NCI-H2107 (cell line): ENCODE results near the gene MPP3.
"Not testable (repeated sequence)": the region's sequence is repeated elsewhere in the genome, so short reads cannot be mapped to it uniquely, and the experiment has no call there.

Source experiments
- DNase-seq: peaks from one replicate; lab custom pipeline; 2025; lab: John Stamatoyannopoulos, UW

MPP3 gene, protein sequence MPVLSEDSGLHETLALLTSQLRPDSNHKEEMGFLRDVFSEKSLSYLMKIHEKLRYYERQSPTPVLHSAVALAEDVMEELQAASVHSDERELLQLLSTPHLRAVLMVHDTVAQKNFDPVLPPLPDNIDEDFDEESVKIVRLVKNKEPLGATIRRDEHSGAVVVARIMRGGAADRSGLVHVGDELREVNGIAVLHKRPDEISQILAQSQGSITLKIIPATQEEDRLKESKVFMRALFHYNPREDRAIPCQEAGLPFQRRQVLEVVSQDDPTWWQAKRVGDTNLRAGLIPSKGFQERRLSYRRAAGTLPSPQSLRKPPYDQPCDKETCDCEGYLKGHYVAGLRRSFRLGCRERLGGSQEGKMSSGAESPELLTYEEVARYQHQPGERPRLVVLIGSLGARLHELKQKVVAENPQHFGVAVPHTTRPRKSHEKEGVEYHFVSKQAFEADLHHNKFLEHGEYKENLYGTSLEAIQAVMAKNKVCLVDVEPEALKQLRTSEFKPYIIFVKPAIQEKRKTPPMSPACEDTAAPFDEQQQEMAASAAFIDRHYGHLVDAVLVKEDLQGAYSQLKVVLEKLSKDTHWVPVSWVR

GRCh38 chr17:43832976-43833829 lies at the start of gene MPP3:
MPP3 (minus strand) TSS chr17:43833146; CDS start chr17:43831906, 1,240 bp downstream.
- no peak for DNase-seq

GRCh38 chr17:43881758-43882505 lies 49.0 kb upstream of the MPP3 start:
- DNase-seq, result no peak

DNA sequence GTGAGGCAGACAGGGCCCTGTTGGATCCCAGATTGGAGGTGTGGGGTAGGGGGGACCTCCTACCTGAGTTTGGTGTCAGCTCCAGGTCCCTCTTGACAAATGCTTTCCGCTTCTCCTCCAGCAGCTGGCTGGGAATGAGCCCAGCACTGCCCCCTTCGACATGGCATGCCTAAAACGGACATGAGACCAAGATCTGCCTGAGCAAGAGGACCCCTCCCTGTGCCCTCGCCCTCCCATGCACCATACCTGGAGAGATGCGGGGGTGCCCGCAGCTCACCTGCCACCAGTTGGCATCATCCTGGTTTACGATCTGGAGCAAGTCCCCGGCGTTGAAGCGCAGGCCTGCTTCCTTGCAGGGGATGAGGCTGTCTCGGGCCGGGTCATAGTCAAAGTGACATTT lies 48.2 kb upstream of the MPP3 start:
- no peak for DNase-seq

DNA sequence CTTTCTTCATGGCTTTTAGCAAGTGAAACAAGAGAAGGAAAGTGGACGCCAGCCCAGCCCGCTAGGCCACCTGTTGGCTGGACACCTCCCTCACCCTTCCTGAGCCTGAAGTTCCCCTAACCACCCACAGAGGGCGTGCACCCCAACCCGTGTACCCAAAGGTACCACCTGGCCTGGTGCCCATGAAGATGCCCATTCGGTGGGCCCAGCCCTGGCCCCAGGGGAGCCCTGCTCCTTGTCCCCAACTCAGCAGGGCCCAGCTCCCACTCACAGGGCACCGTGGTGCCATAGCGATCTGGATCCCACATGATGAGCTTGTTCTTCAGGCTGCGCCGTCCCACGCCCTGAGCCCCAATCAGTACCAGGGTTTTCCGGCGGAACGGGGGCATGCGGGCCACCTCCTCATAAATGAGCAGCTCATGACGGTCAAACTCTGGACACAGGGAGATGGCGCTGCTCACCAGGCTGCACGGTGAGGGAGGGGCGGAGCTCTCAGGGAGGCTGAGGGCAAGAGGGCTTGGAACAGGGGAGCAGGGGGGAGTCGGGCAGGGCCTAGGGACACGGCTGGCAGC lies 47.6 kb upstream of the MPP3 start:
- DNase-seq, result no peak

DNA sequence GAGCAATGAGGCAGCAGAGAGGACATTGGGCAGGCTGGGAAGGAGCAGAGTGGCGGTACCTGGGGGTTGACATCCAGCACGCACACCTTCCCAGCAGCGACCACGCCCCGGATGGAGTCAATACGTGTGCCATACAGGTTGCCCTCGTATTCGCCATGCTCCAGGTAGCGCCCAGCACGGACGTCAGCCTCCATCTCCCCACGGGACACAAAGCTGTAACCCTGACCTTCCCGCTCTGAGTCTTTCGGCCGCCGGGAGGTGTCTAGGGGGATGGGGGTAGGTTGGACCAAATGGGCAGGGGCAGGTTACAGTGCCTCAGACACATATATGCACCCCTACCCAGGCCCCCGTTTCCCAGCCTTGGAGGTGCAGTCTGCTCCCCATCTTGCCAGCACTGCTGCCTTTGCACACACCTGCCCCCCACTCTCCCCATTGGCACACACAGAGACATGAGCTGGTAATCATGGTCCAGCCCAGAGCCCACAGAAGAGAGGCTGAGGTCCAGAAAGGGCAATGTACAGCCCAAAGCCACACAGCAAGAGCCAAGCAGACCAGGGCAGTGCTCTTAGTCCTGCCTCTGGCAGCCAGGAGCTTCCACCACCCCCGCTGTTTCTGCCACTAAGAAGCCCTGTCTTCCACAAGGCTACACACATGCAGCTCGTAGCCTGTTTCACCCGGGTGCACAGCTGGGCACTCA lies 46.9 kb upstream of the MPP3 start:
- no peak for DNase-seq

GRCh38 chr17:43878260-43879175 lies 45.6 kb upstream of the MPP3 start:
- no peak for DNase-seq

- DNase-seq, result no peak
Measured at GRCh38 chr17:43877451-43878155, 44.7 kb upstream of the MPP3 start.

- DNase-seq, result no peak
Measured at GRCh38 chr17:43877031-43877430, 44.1 kb upstream of the MPP3 start.

DNA sequence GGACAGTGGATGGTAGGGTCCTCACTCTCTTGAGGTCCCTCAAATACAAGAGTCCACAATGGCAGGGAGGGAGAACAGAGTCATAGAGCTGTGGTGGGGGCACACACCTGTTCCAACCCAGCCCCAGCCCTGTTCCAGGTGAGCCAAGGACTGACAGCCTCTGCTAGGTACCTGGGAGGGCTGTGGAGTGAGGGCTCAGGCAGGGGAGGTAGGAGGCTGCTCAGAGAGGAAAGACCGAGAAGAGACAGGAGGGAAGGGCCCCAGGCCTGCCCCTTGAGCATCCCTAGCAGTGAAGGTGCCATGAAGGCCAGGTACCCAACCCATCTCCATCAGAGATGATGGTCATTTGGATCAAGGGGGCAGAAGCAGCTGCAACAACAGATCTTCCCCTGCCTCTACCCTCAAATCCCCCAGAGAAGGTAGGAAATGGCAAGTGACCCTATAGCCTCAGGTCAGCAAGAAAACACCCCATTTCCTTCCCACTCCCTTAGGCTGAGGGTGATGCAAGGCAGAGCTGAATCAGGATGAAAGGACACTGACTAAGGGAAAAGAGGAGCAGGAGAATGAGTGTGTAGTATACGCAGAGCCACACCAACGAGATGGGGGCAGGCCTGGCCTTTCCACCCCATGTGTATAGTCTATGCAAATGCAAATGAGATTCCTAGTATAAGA lies 42.7 kb upstream of the MPP3 start:
- DNase-seq, result no peak

GRCh38 chr17:43874293-43874692 lies 41.3 kb upstream of the MPP3 start:
- DNase-seq, result no peak

GRCh38 chr17:43873815-43874214 lies 40.9 kb upstream of the MPP3 start:
- DNase-seq, result no peak

GRCh38 chr17:43873091-43873490 lies 40.1 kb upstream of the MPP3 start:
- no peak for DNase-seq

GRCh38 chr17:43871946-43872690 lies 39.2 kb upstream of the MPP3 start:
- no peak for DNase-seq

DNA sequence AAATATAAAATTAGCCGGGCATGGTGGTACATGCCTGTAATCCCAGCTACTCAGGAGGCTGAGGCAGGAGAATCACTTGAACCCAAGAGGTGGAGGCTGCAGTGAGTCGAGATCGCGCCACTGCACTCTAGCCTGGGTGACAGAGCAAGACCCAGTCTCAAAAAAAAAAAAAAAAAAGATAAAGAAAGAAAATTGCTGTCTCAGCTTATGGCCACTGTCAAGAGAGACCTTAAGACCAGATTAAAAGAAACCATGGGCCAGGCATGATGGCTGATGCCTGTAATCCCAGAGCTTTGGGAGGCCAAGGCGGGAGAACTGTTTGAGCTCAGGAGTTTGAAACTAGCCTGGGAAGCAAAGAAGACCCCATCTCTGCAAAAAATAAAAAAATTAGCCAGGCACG lies 36.1 kb upstream of the MPP3 start:
- DNase-seq, result not testable (repeated sequence)

GRCh38 chr17:43868226-43868994 lies 35.5 kb upstream of the MPP3 start:
- DNase-seq, result no peak

- DNase-seq, result no peak
Measured at GRCh38 chr17:43864161-43864984, 31.4 kb upstream of the MPP3 start.
